GM12892 (cell line): Measurements from ENCODE around the gene SZT2.

Source experiments
- POLR2A ChIP-seq: IDR thresholded peaks from 2 replicates; pipeline ENCODE4 v1.6.1; 2011; ENCODE audit warnings: low read depth, low read length, control low read depth
- POLR2AphosphoS5 ChIP-seq: IDR thresholded peaks from 2 replicates; pipeline ENCODE4 v1.6.1; 2011; ENCODE audit warnings: low read depth, low read length, control low read depth

DNA sequence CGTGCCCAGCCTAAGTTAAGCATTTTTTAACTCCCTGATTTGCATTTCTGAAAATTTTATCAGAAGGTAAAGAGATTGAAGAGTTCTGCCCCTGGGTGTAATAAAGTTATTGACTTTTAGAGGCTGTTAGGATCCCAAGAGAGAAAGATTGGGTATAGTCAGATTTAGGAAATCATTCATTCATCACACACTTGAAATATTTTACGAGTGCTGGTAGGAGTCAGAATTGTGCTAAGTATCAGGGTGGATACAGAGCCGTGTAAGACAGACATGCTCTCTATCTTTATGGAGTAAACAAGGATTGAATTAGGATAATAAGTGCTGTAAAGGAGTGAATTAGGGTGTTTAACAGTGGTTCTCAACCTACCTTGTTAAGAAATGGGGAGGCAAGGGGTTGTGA lies 3.0 kb downstream of the SZT2 start:
- TF ChIP-seq POLR2AphosphoS5: no peak
- no peak for TF ChIP-seq POLR2A
